ELR (cell line): Measurements from ENCODE around the gene TMEM270.
A peak's percentile ranks its signal among the peaks of the same experiment; 100 is the strongest.
"Not testable (repeated sequence)": the region's sequence is repeated elsewhere in the genome, so short reads cannot be mapped to it uniquely, and the experiment has no call there.

ENCODE experiments used
- DNase-seq: peaks from one replicate; pipeline ENCODE4 v3.0.0-alpha.2; 2015; ENCODE audit warnings: low read depth

Gene TMEM270, protein sequence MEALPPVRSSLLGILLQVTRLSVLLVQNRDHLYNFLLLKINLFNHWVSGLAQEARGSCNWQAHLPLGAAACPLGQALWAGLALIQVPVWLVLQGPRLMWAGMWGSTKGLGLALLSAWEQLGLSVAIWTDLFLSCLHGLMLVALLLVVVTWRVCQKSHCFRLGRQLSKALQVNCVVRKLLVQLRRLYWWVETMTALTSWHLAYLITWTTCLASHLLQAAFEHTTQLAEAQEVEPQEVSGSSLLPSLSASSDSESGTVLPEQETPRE

GRCh38 chr7:73860859-73861258, at the start of gene TMEM270:
Gene TMEM270 (plus strand): TSS chr7:73861159. CDS start chr7:73861195, 36 bp downstream.
- DNase-seq, result no peak

DNA sequence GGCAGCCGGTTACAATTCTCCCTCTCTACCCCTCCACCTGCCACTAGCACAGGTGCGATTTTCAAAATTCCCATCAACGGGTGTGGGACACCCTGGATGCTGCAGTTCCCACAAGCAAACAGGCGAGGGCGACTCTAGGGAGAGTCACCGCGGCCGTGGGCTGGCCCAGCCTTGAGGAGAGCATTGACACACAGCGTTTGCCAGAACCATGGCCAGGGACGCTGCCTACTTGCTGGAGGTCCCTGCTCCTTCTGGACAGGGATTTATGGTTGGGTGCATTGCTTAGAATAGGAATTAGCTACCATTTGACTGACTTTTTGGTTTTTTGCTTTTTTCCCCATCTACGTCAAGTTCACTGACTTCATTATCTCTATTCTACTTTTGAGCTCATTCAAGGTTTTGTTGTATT, 49.2 kb upstream of the TMEM270 start:
- peak; percentile 76 for DNase-seq

DNA sequence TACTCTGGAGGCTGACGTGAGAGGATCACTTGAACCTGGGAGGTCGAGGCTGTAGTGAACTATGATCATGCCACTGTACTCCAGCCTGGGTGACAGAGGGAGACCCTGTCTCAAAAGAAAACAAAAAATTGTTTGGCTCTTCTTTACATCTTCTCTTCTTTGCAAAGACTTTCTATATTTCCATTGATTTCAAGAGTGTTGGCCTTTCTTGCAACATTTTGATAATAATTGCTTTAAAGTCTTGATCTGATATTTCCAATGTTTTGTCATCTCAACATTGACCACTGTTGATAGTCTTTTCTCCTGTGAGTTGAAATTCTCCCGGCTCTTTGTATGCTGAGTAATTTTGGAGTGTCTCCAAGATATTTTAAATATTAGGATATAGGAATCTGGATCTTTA, 48.0 kb upstream of the TMEM270 start:
- peak; percentile 30 for DNase-seq

DNA sequence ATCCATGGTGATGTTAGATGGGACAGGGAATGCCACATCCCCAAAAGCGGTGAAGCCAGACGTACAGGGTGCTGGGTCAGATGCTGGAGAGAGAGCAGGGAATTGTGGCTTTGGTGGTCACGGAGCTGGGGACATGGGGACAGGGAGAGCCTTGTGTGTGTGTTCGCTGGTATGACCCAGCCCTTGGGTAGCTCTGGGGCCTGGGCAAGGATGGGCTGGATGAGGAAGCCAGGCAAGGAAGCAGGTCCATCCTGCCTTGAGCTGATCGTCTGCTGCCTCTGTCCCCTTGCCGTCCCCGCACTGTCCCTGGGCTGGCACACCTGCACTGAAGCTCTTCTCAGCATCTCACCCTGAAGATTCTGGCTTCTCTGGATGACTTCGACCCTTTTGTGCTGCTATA, 45.5 kb upstream of the TMEM270 start:
- DNase-seq, result no peak

- DNase-seq, result no peak
Measured at GRCh38 chr7:73817121-73817520, 43.8 kb upstream of the TMEM270 start.

DNA sequence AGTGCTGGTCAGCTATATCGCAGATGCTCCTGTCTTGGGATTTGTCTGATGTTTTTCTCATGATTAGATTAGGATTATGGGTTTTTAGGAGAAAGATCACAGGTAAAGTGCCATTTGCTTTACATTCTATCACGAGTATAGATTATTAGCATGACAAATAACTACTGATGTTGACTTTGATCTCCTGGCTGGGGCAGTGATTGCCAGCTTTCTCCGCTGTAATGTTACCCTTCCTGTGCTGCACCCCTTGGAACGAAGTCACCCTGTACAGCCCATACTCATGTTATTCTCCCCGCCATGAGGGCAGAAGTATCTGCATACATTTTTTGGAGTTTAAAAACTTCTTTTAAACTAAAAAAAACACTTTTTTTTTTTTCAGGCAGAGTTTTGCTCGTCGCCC, 40.9 kb upstream of the TMEM270 start:
- DNase-seq, result no peak

DNA sequence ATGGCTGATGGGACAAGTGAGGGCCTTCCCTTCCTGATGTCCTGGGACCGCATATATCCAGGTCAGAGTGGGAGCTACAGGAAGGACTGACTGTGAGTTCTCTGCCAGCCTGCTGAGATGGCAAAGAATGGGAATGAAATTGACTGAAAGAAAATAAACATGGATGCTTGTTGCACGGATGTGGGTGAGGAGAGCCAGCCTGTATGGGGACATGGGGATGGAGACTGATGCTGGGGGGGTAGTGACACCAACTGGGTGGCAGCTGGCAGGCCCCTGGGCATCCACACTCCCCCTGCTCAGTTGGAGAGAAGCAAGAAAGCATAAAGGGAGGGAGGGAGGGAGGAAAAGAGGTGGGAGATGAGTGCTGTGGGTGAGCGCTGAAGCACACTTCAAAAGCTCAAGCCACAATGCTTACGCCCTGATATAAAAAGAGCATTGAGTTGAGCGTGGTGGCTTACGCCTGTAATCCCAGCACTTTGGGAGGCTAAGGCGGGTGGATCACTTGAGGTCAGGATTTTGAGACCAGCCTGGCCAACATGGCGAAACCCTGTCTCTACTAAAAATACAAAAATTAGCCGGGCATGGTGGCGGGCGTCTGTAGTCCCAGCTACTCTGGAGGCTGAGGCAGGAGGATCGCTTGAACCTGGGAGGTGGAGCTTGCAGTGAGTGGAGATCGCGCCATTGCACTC, 39.2 kb upstream of the TMEM270 start:
- DNase-seq, result not testable (repeated sequence)

DNA sequence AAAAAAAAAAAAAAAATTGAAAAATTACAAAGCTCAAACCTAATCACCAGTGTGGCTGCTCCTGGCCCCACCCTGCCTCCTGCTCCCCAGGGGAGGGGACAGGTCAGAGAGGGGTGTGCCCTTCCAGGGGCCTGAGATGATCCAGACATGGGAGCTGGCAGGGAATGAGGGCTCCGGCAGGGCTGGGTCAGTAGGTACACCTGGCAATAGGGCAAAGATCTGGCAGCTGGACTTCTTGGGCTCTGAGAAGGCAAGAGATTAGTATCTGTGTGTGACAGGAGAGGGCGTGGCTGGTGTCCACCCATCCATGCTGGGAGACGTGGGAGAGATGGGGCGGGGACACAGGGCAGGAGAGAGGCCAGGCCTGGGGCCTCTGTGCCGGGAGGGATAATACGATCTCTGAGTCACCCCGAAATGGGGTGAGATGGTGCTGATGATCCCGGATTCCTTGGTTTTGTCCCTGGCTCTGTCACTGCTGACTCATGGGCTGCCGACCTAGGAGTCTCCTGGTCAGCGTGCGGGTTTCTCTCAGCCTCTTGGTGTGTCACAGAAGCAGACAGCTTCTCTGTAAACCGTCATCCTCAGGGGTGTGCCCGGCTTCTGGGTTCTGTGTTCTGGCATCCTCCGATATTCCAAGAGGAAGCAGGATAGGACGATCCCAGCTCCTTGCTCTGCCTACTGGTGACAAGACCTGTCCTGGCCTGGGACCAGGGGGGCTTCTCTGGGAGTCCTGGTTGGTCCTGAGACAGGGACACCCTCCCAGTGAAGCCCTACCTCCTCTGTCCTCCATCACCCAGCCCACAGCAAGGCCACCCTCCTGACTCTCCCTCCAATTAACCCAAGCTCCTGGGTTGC, 38.4 kb upstream of the TMEM270 start:
- DNase-seq, result peak; percentile 100

DNA sequence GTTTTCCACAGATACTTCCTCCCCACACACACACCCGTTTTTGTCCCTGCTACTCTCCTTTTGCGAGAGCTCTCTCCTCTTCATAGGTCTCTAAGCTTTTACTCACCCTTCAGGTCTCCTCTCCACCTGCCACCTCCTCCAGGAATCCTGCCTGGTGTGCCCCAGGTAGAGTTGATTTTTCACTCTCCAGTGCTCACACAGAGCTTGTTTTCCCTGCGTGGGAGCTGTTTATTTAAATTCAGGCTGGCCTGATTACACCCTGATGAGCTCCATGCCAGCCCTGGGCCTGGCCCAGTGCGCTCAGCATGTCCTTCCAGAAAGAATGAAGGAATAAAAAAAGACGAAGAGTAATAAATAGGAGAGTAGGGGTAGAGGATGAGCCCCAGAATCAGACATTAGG, 37.7 kb upstream of the TMEM270 start:
- no peak for DNase-seq

- DNase-seq, result no peak
Measured at GRCh38 chr7:73823873-73824592, 36.9 kb upstream of the TMEM270 start.

- DNase-seq, result no peak
Measured at GRCh38 chr7:73824986-73825385, 36.0 kb upstream of the TMEM270 start.

- DNase-seq, result no peak
Measured at GRCh38 chr7:73827567-73828106, 33.3 kb upstream of the TMEM270 start.

- DNase-seq, result peak; percentile 79
Measured at GRCh38 chr7:73828107-73828803, 32.7 kb upstream of the TMEM270 start.

- no peak for DNase-seq
Measured at GRCh38 chr7:73828972-73829371, 32.0 kb upstream of the TMEM270 start.

GRCh38 chr7:73829505-73829904, 31.5 kb upstream of the TMEM270 start:
- DNase-seq, result no peak

- DNase-seq, result no peak
Measured at GRCh38 chr7:73829921-73830680, 30.9 kb upstream of the TMEM270 start.

DNA sequence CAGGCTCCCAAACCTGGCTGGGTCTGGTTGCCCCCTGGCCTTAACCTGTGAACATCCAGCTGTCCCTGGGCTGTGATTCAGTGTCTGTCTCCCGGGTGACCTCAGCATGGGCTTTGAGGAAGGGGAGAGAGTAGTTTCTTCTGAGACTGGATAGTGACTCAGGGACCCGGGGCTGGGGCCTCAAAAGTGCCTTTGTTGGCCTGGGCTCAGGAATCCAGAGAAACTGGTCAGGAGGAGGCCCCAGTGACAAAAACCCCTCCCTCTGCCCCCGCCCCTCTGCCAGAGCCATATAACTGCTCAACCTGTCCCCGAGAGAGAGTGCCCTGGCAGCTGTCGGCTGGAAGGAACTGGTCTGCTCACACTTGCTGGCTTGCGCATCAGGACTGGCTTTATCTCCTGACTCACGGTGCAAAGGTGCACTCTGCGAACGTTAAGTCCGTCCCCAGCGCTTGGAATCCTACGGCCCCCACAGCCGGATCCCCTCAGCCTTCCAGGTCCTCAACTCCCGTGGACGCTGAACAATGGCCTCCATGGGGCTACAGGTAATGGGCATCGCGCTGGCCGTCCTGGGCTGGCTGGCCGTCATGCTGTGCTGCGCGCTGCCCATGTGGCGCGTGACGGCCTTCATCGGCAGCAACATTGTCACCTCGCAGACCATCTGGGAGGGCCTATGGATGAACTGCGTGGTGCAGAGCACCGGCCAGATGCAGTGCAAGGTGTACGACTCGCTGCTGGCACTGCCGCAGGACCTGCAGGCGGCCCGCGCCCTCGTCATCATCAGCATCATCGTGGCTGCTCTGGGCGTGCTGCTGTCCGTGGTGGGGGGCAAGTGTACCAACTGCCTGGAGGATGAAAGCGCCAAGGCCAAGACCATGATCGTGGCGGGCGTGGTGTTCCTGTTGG, 30.0 kb upstream of the TMEM270 start, which contains the start of gene CLDN4:
TSS of gene CLDN4 (plus strand) at position 316 of the 903 bp plus-strand sequence. CDS start at position 522, 206 bp downstream.
- peak; percentile 30 for DNase-seq

DNA sequence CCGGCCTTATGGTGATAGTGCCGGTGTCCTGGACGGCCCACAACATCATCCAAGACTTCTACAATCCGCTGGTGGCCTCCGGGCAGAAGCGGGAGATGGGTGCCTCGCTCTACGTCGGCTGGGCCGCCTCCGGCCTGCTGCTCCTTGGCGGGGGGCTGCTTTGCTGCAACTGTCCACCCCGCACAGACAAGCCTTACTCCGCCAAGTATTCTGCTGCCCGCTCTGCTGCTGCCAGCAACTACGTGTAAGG, 29.4 kb upstream of the TMEM270 start:
- no peak for DNase-seq

- no peak for DNase-seq
Measured at GRCh38 chr7:73831834-73832651, 28.9 kb upstream of the TMEM270 start.
